Naive thymus-derived CD8-positive, alpha-beta T cell (primary cell): ENCODE data around the gene PRDX5. TPM values are rescaled to one million over a fixed set of nuclear protein-coding genes. Genes with fewer than 3 reads are reported as not detected.

ENCODE experiments used
- ATAC-seq, 2 donors: fragments of 150-1000 bp; cut with Tn5 transposase in 1 of 2; sonication (Bioruptor Pico), chemical (Tn5 transposase) in 1 of 2; 1 replicate in 1 of 2; 2 replicates in 1 of 2; pipeline ENCODE4 v1.10.0; 2021; ENCODE audit warnings: mild to moderate bottlenecking in 2 of 2, moderate library complexity in 2 of 2
- POLR2A ChIA-PET: fragments of 350-600 bp; sonication (Branson Sonifier 250); formaldehyde crosslinking; loops from one replicate; lab custom pipeline; 2021; ENCODE audit warnings: antibody characterized with exemption; lab: Charles Lee
- DNase-seq, 10 donors: peaks; one replicate each; pipeline versions ENCODE4 v3.0.0 to v3.0.0-alpha.2; 2020 to 2022
- H3K27ac Mint-ChIP-seq, 10 donors: one replicate each; pipeline ENCODE4 v1.8.0; 2020 to 2022; ENCODE audit warnings: mild to moderate bottlenecking in 10 of 10, mixed read lengths in 10 of 10, moderate library complexity in 4 of 10, inconsistent platforms in 1 of 10
- H3K27me3 Mint-ChIP-seq, 5 donors: one replicate each; pipeline ENCODE4 v1.8.0; 2021 to 2022; ENCODE audit warnings: mixed read lengths in 5 of 5
- H3K36me3 Mint-ChIP-seq, 3 donors: one replicate each; pipeline ENCODE4 v1.8.0; 2020 to 2022; ENCODE audit warnings: mixed read lengths in 3 of 3, mild to moderate bottlenecking in 2 of 3, inconsistent platforms in 1 of 3
- H3K4me1 Mint-ChIP-seq, 4 donors: one replicate each; pipeline ENCODE4 v1.8.0; 2021 to 2022; ENCODE audit warnings: mixed read lengths in 4 of 4
- H3K4me3 Mint-ChIP-seq, 10 donors: one replicate each; pipeline ENCODE4 v1.8.0; 2020 to 2022; ENCODE audit warnings: mild to moderate bottlenecking in 10 of 10, mixed read lengths in 10 of 10, moderate library complexity in 6 of 10, inconsistent platforms in 1 of 10
- H3K9me3 Mint-ChIP-seq, 9 donors: one replicate each; pipeline ENCODE4 v1.8.0; 2020 to 2022; ENCODE audit warnings: mixed read lengths in 9 of 9, mild to moderate bottlenecking in 3 of 9, inconsistent platforms in 1 of 9, moderate library complexity in 1 of 9
- polyA plus RNA-seq, 3 donors: library from polyadenylated mRNA; unstranded; fragments of 300-500 nt; fragmentation: Illumina TruSeq; gene quantifications; one replicate each; pipeline ENCODE4 v1.2.3, GENCODE V29; 2021
- total RNA-seq, 8 experiments: library from RNA in 2 of 8; stranded (reverse) in 2 of 8; gene quantifications; one replicate each; pipeline ENCODE4 v1.2.3 and lab custom pipeline; 2021 to 2026

The PRDX5 gene
- total and polyA plus RNA-seq, 5 experiments from 2014 or later = 47.5 to 239 (median 186) TPM

DNA sequence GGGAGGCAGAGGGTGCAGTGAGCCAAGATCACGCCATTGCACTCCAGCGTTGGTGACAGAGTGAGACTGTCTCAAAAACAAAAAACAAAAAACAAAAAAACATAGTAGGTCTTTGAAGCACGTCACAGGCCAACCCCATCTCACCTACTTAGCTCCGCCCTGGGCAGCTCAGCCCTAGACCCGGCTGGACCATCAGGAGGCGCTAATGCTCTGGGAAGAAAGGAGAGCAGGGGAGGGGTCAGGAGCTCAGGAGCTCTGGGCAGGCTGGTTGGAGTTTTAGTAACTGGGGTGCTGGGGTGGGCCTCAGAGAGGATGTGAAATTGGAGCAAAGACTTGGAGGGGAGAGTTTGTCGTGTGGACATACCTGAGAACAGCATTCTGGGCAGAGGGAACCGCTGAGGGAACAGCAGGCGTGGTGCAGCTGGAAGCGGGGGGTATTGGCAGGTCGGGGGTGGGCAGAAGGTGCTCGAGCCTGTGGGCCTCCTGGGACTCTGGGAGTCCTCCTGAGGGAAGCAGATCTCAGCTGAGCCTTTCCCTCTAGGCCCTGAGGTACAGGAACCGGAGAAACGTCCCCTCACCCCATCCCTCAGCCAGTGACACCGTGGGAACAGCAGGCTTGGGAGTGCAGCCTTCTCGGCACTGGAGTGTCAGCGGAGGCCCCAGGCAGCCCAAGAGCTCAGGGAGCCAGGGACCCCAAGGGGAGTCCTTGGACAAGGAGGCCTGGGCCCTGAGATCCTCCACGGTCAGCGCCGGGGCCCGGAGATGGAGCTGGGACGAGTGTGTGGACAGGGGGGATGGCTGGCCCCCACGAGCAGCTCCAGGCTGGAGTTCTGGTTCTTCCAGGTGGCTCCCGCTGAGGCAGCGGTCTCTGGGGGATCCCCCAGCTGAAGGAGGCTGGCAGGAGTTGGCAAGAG, 38.8 kb downstream of the PRDX5 start:
- ATAC-seq = no peak
- DNase-seq = peak in 1 of 10 donors; percentile 53
- H3K27me3 Mint-ChIP-seq = no peaks in the 10 kb centered on the region
- no peaks in the 10 kb centered on the region for H3K9me3 Mint-ChIP-seq
- peaks cover 0 to 9% (median 0%) of the 10 kb centered on the region in 3 donors for H3K36me3 Mint-ChIP-seq
- peak overlapping the region in 8 of 10 donors; percentile 37 to 76 (median 55) for H3K4me3 Mint-ChIP-seq
- H3K4me1 Mint-ChIP-seq = peaks cover 11 to 39% (median 32%) of the 10 kb centered on the region in 4 donors
- POLR2A ChIA-PET = interaction anchor here (0.5 to 4.7 kb wide), 3 partner anchors 11 to 707 kb away, joined by 3 to 27 read pairs (median 3); partner anchors contain the start of gene CCDC88B
- H3K27ac Mint-ChIP-seq = peak overlapping the region in 3 of 10 donors; percentile 41 to 74 (median 47)

DNA sequence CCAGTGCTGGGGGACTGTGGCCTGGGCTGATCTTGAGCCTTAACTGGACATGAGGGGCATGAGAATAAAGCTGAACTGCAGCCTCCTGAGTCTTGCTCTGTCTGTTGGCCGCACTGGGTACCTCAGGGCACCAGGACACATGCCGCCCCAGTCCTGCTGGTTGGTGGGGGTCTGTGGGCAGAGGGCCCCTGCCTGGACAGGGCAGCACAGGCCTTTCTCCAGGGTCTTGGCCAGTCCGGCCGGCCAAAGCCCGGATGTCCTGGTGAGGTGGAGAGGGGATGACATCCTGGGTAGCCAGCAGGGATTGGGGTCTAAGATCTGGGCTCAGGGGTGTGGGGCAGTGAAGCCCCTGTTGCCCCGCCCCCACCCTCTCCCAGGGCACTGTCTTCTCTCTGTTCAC, 39.5 kb downstream of the PRDX5 start:
- DNase-seq (no peak), ATAC-seq (no peak)
- Mint-ChIP-seq H3K27ac (no peak overlapping the region), H3K9me3 (no peaks in the 10 kb centered on the region), H3K27me3 (no peaks in the 10 kb centered on the region), H3K36me3 (peaks cover 0 to 14% (median 0%) of the 10 kb centered on the region in 3 donors), H3K4me1 (peaks cover 11 to 39% (median 32%) of the 10 kb centered on the region in 4 donors), H3K4me3 (peak overlapping the region in 1 of 10 donors; percentile 92)
- POLR2A ChIA-PET = interaction anchor here (0.5 to 4.7 kb wide), 4 partner anchors 11 to 708 kb away, joined by 3 to 27 read pairs (median 14); partner anchors contain the start of genes CCDC88B, PRDX5 and TRMT112

DNA sequence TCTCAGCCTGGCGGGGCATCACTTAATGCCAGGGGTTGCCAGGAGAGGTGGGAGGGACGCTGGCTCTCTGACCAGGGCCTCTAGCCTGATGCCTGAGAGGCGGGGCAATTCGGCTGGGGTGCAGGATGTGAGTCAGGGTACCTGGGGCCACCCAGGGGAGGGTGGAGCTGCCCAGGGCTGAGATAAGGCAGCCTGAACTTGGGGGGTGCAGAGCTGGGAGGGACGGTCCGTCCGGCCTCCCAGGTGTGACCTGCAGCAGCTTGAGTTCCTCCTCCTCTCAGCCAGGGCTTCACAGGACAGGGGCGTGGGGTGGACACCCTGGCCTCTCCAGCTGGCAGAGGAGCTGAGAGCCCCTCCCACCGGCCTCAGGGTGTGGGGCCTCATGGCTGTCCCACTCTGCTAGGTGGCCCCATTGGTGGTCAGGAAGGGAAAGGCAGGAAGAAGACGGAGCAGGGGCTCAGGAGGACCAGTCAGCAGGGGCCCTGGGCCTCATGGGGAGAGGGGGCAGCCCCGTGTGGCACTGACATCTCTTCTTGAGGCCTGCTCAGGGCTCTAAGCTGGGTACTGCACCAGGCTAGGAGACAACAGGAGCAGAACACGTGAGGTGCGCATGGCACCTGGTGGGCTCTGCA, 40.1 kb downstream of the PRDX5 start:
- no peak for ATAC-seq
- peak overlapping the region; percentile 22 to 92 (median 51) for H3K4me3 Mint-ChIP-seq
- H3K36me3 Mint-ChIP-seq = peaks cover 0 to 17% (median 0%) of the 10 kb centered on the region in 3 donors
- peak overlapping the region in 3 of 10 donors; percentile 25 to 60 (median 51) for H3K27ac Mint-ChIP-seq
- H3K27me3 Mint-ChIP-seq = no peaks in the 10 kb centered on the region
- peak in 1 of 10 donors; percentile 40 for DNase-seq
- H3K4me1 Mint-ChIP-seq = peaks cover 11 to 39% (median 32%) of the 10 kb centered on the region in 4 donors
- H3K9me3 Mint-ChIP-seq = no peaks in the 10 kb centered on the region
- POLR2A ChIA-PET = interaction anchor here (4.5 to 4.7 kb wide), 2 partner anchors 16 to 40 kb away, joined by 25 to 27 read pairs; partner anchors contain the start of genes CCDC88B, PRDX5 and TRMT112

DNA sequence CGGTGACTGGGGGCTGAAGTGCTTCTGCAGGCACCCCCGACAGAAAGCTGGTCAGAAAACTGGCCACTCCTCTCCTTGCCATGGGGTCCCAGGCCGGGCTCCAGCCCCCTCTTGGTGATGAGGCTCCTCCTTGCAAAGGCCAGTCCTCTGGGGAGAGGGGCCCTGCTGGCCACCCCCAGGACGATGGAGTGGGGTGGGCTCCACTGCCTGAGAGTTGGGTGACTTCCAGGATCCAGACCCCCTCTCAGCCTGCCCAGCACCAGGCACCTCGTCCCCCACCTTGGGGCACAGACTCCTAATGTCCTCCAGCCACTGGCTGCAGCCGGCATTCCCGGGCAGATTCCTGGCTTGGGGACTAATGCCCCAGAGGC, 40.6 kb downstream of the PRDX5 start:
- DNase-seq (peak in 1 of 10 donors; percentile 21), ATAC-seq (no peak)
- Mint-ChIP-seq H3K4me3 (peak overlapping the region in 9 of 10 donors; percentile 22 to 92 (median 45)), H3K27ac (no peak overlapping the region), H3K4me1 (peaks cover 11 to 39% (median 32%) of the 10 kb centered on the region in 4 donors), H3K9me3 (no peaks in the 10 kb centered on the region), H3K36me3 (peaks cover 0 to 22% (median 0%) of the 10 kb centered on the region in 3 donors), H3K27me3 (no peaks in the 10 kb centered on the region)
- POLR2A ChIA-PET = interaction anchor here (4.5 to 4.7 kb wide), 2 partner anchors 17 to 41 kb away, joined by 25 to 27 read pairs; partner anchors contain the start of genes CCDC88B, PRDX5 and TRMT112

DNA sequence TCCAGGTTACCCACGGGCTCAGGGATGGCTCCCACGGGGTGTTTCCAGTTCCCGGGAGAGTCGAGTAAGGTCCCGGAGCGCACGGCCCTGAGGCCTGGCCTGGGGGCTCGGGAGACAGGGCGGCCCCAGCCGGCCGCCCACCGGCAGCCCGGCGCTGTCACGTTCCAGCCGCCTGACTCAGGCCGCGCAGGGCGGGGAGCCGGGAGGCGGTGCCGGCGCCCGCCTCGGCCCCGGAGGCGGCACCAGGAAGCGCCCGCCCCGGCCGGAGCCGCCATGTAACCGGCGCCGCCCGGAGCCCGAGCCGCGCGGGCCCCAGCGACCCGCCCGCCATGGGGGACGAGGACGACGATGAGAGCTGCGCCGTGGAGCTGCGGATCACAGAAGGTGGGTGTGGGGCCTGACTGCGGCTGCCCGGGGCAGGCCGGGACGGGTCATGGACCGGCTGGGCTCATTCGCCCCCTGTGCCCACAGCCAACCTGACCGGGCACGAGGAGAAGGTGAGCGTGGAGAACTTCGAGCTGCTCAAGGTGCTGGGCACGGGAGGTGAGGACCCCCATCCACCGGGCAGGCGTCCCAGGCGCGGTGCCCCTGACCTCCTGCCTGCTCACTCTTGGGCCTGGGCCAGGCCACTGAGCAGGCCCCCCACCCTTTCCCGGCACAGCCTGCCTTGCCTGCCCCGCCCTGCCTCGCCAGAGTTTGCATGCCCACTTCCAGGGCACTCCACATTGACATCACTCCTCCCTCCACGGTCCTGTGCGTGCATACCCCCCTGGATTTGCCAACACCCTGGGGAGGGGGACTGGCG, 41.2 kb downstream of the PRDX5 start, which contains the start of gene RPS6KA4:
Gene RPS6KA4, plus strand, starts transcription at position 256 of the 805 bp plus-strand sequence. Its CDS starts 74 bp downstream, at position 330.
- Mint-ChIP-seq H3K27me3 (no peaks in the 10 kb centered on the region), H3K4me3 (peak within 1 kb of the TSS; percentile 86 to 95 (median 92)), H3K36me3 (peaks cover 0 to 26% (median under 1%) of the 10 kb centered on the region in 3 donors), H3K27ac (peak within 1 kb of the TSS; percentile 41 to 89 (median 80)), H3K9me3 (no peaks in the 10 kb centered on the region), H3K4me1 (peaks cover 11 to 39% (median 32%) of the 10 kb centered on the region in 4 donors)
- DNase-seq (peak in 5 of 10 donors; percentile 35 to 42 (median 38)), ATAC-seq (peak; percentile 68 to 83)
- POLR2A ChIA-PET = interaction anchor here (1.2 to 4.7 kb wide), 3 partner anchors 18 to 54 kb away, joined by 4 to 27 read pairs (median 25); partner anchors contain the start of genes CCDC88B, ESRRA, PRDX5 and TRMT112

DNA sequence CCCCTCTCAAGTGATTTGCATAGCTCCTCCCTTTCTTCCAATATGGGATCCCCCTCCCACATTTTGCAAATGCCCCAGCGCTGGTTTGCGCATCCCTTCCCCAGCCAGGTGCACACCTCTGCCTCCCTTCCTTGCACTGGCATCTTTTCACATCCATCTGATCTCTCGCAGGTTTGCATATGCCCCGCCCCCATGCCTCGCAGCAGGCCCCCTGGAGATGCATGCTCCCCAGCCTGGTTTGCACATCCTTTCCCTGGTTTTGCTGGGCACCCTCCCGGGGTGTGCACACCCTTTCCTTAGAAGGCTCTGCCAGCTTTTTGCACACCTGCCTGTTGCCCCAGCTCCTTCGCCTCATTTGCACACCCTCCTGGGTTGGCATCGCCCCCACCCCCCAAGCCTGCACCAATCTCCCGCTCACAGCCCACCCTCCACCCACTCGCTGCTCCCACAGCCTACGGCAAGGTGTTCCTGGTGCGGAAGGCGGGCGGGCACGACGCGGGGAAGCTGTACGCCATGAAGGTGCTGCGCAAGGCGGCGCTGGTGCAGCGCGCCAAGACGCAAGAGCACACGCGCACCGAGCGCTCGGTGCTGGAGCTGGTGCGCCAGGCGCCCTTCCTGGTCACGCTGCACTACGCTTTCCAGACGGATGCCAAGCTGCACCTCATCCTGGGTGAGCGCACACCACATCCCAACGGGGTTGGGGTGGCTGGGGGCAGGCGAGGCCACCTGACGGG, 42.0 kb downstream of the PRDX5 start:
- Mint-ChIP-seq H3K27ac (peak overlapping the region; percentile 12 to 89 (median 80)), H3K27me3 (no peaks in the 10 kb centered on the region), H3K36me3 (peaks cover 0 to 32% (median 4%) of the 10 kb centered on the region in 3 donors), H3K4me3 (peak overlapping the region; percentile 86 to 95 (median 92)), H3K4me1 (peaks cover 11 to 39% (median 31%) of the 10 kb centered on the region in 4 donors), H3K9me3 (no peaks in the 10 kb centered on the region)
- POLR2A ChIA-PET = interaction anchor here (1.0 to 4.7 kb wide), 5 partner anchors 9 to 55 kb away, joined by 3 to 27 read pairs (median 4); partner anchors contain the start of genes CCDC88B, ESRRA, PRDX5 and TRMT112
- DNase-seq = peak in 3 of 10 donors; percentile 39 to 41 (median 41)
- ATAC-seq = peak; percentile 51 to 73

DNA sequence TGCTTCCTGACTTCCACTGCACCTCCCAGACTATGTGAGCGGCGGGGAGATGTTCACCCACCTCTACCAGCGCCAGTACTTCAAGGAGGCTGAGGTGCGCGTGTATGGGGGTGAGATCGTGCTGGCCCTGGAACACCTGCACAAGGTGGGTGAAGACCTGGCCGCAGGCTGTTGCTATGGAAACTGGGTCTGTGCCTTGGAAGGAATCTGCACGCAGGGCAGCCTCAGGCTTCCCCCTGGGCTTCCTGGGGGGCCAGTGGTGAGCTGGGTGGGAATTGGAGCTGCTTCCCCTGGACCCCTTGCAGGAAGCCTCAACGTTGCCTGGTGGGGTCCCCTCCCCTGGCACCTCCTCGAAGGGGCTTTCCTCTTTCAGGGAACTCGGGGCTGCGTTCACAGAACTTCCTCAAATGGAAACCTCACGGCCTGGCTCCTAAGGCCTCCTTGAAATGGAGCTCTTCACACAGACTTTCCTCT, 42.6 kb downstream of the PRDX5 start:
- Mint-ChIP-seq H3K36me3 (peaks cover 0 to 38% (median 4%) of the 10 kb centered on the region in 3 donors), H3K27me3 (no peaks in the 10 kb centered on the region), H3K9me3 (no peaks in the 10 kb centered on the region), H3K4me3 (peak overlapping the region; percentile 86 to 95 (median 92)), H3K4me1 (peaks cover 11 to 35% (median 27%) of the 10 kb centered on the region in 4 donors), H3K27ac (peak overlapping the region in 5 of 10 donors; percentile 24 to 89 (median 59))
- ATAC-seq (peak; percentile 9 to 38), DNase-seq (no peak)
- POLR2A ChIA-PET = interaction anchor here (1.0 to 4.7 kb wide), 4 partner anchors 9 to 43 kb away, joined by 3 to 27 read pairs (median 14); partner anchors contain the start of genes CCDC88B, PRDX5 and TRMT112

DNA sequence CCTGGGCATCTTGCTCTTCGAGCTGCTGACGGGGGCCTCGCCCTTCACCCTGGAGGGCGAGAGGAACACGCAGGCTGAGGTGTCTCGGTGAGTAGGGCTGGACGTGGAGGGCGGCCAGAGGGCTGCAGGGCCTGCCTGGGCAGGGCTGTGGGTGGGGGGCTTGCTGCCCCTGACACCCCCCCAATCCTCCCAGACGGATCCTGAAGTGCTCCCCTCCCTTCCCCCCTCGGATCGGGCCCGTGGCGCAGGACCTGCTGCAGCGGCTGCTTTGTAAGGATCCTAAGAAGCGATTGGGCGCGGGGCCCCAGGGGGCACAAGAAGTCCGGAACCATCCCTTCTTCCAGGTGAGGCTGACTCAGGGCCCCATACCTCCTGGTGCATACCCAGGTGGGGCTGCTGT, 43.7 kb downstream of the PRDX5 start:
- Mint-ChIP-seq H3K9me3 (no peaks in the 10 kb centered on the region), H3K27me3 (no peaks in the 10 kb centered on the region), H3K4me1 (peaks cover 11 to 32% (median 24%) of the 10 kb centered on the region in 4 donors), H3K36me3 (peaks cover 0 to 50% (median 8%) of the 10 kb centered on the region in 3 donors), H3K4me3 (peak overlapping the region in 3 of 10 donors; percentile 10 to 26 (median 24)), H3K27ac (no peak overlapping the region)
- ATAC-seq (no peak), DNase-seq (peak in 1 of 10 donors; percentile 38)
- POLR2A ChIA-PET = interaction anchor here (4.5 kb wide), 1 partner anchor 44 kb away, joined by 25 read pairs; the partner anchor contains the start of genes PRDX5 and TRMT112

DNA sequence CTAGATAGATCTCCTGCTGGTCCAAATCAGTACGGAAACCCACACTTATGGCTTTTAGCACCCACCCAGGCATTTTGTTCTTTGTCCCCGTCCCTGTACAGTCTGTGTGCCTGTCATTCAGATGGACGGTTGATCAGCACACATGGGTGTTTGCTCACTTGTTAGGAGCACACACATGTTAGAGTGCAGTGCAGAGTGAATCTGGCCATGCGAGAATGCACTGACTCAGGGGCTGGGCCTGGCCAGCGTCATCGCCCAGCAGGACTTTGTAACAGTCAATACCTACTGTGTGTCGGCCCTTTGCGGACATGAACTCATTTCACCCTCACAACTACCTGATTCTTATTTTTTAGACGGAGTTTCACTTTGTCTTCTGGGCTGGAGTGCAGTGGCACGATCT, 44.4 kb downstream of the PRDX5 start:
- no peak overlapping the region for H3K27ac Mint-ChIP-seq
- H3K4me3 Mint-ChIP-seq = peak overlapping the region in 2 of 10 donors; percentile 14 to 46
- peaks cover 0 to 53% (median 11%) of the 10 kb centered on the region in 3 donors for H3K36me3 Mint-ChIP-seq
- no peaks in the 10 kb centered on the region for H3K9me3 Mint-ChIP-seq
- POLR2A ChIA-PET = no interaction called here
- ATAC-seq (no peak), DNase-seq (peak in 1 of 10 donors; percentile 30)
- H3K4me1 Mint-ChIP-seq = peaks cover 11 to 31% (median 22%) of the 10 kb centered on the region in 4 donors
- H3K27me3 Mint-ChIP-seq = no peaks in the 10 kb centered on the region

DNA sequence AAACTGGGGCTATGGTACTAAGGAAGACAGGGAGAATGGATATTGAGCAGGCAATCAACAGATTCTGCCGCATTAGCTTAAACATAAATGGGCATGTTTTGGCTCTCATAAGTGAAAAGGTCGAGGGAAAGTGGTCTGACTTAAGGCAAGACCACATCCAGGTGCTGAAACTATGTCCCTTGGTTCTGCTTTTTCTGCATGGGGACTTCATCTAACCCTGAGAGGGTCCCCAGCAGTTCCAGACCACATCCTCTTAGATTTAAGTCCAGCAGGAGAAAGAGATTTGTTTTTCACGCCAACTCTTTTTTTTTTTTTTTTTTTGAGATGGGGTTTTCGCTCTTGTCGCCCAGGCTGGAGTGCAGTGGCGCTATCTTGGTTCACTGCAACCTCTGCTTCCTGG, 46.5 kb downstream of the PRDX5 start:
- POLR2A ChIA-PET = interaction anchor here (0.6 to 0.7 kb wide), 3 partner anchors 21 to 565 kb away, joined by 3 to 7 read pairs (median 4); no protein-coding TSS in a partner anchor
- peaks cover 0 to 62% (median 15%) of the 10 kb centered on the region in 3 donors for H3K36me3 Mint-ChIP-seq

More for the DNA sequence above, 46.5 kb downstream of the PRDX5 start:
- Mint-ChIP-seq H3K27ac (peak overlapping the region in 1 of 10 donors; percentile 45), H3K9me3 (no peaks in the 10 kb centered on the region), H3K4me3 (no peak overlapping the region), H3K27me3 (no peaks in the 10 kb centered on the region), H3K4me1 (peaks cover 9 to 19% (median 13%) of the 10 kb centered on the region in 4 donors)
- DNase-seq (no peak), ATAC-seq (no peak)
